HG02588 (cell line): ENCODE results near the gene KLK13.

Source experiments
- ATAC-seq: cut with Tn5 transposase; IDR thresholded peaks from one replicate; pipeline ENCODE4 v1.9.1; 2021; ENCODE audit warnings: mild to moderate bottlenecking, moderate library complexity; ENCODE audit not compliant: unreplicated experiment

KLK13 gene

GRCh38 chr19:51093101-51093500 lies 28.2 kb upstream of the KLK13 start:
- ATAC-seq = no peak

GRCh38 chr19:51091895-51092873 lies 27.3 kb upstream of the KLK13 start:
- no peak for ATAC-seq

GRCh38 chr19:51091126-51091525 lies 26.2 kb upstream of the KLK13 start:
- ATAC-seq = no peak

GRCh38 chr19:51090471-51090870 lies 25.6 kb upstream of the KLK13 start:
- no peak for ATAC-seq

GRCh38 chr19:51089786-51090185 lies 24.9 kb upstream of the KLK13 start:
- ATAC-seq = no peak

GRCh38 chr19:51086153-51086850 lies 21.4 kb upstream of the KLK13 start:
- ATAC-seq = no peak

- no peak for ATAC-seq
Observed at GRCh38 chr19:51084505-51084904, 19.6 kb upstream of the KLK13 start.

- ATAC-seq = no peak
Observed at GRCh38 chr19:51083783-51084182, 18.9 kb upstream of the KLK13 start.

- no peak for ATAC-seq
Observed at GRCh38 chr19:51083181-51083580, 18.3 kb upstream of the KLK13 start.

- ATAC-seq = no peak
Observed at GRCh38 chr19:51082611-51083010, 17.7 kb upstream of the KLK13 start, which contains the start of gene KLK14. KLK14 (minus strand) TSS chr19:51082887; CDS start chr19:51082614, 273 bp downstream.

GRCh38 chr19:51081476-51081875 lies 16.6 kb upstream of the KLK13 start:
- ATAC-seq = no peak

- no peak for ATAC-seq
Observed at GRCh38 chr19:51079481-51080110, 14.7 kb upstream of the KLK13 start.

GRCh38 chr19:51078731-51079130 lies 13.8 kb upstream of the KLK13 start:
- ATAC-seq = no peak

GRCh38 chr19:51078104-51078503 lies 13.2 kb upstream of the KLK13 start:
- no peak for ATAC-seq

GRCh38 chr19:51076631-51077213 lies 11.8 kb upstream of the KLK13 start:
- ATAC-seq = no peak

GRCh38 chr19:51075998-51076397 lies 11.1 kb upstream of the KLK13 start:
- no peak for ATAC-seq

GRCh38 chr19:51071095-51071405 lies 6.2 kb upstream of the KLK13 start:
- ATAC-seq = no peak

- no peak for ATAC-seq
Observed at GRCh38 chr19:51070334-51071094, 5.6 kb upstream of the KLK13 start.

GRCh38 chr19:51066393-51067186 lies 1.7 kb upstream of the KLK13 start:
- ATAC-seq = no peak
